MM.1S (cell line): ENCODE results near the gene FBF1.

Experiments
- CTCF ChIP-seq: fragments of 300-600 bp; sonication (generic); IDR thresholded peaks from 2 replicates; pipeline ENCODE4 v1.5.1; 2016; ENCODE audit warnings: antibody characterized with exemption, low read length, mixed read lengths
- EZH2 ChIP-seq: fragments of 300-600 bp; sonication (generic); optimal IDR thresholded peaks from 2 replicates; pipeline ENCODE3; 2017; ENCODE audit warnings: low read depth, mild to moderate bottlenecking, antibody characterized with exemption, low read length, mixed read lengths
- EZH2phosphoT487 ChIP-seq: fragments of 300-600 bp; sonication (generic); IDR thresholded peaks from 2 replicates; pipeline ENCODE4 v1.6.1; 2018; ENCODE audit warnings: antibody characterized with exemption, low read length

GRCh38 chr17:75980188-75981018, 39.6 kb upstream of the FBF1 start:
- no peak for TF ChIP-seq CTCF
- no peak for TF ChIP-seq EZH2
- no peak for TF ChIP-seq EZH2phosphoT487
